Stimulated activated naive CD4-positive, alpha-beta T cell (primary cell): Measurements from ENCODE around the gene CD300H.

Experiments
- DNase-seq, 6 experiments: peaks; one replicate each; lab custom pipeline; 2025; lab: John Stamatoyannopoulos, UW

Gene CD300H

DNA sequence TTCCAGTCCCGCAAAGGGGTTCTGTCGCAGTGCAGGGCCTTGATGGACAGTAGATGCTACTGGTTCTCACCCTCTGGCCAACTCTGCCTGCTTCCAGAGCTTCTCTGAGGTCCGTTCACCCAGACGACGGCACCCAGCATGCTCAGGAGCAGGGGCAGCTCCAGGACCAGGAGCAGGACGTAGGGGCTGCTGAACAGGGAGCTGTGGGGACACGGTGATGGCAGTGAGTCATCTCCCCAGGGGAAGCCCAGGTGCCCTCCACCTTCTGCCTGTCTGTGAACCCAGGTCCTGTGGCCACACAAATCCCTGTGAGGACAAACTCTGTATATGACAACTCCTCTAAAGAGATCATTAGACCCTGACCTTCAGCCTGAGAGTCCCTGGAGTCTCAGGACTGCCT, 18.0 kb downstream of the CD300H start:
- DNase-seq = no peak

DNA sequence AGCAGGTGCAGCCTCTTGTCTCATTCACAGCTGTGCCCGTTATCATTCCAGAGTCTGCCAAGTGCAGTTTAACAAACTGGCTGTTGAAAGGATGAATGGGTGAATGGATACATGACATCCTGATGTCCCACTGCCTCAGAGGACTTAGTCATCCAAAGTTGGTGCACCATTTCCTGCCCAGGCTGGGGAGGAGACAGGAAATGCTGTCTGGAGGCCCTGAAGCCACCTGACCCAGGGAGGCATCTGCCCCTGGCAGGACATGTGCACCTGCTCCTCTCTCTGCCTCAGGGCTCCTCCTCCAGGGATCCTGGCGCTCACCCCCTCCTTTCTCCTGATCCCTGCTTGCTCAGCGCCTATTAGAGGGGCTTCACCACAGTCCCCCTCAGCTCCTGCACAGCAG, 19.6 kb downstream of the CD300H start:
- no peak for DNase-seq

DNA sequence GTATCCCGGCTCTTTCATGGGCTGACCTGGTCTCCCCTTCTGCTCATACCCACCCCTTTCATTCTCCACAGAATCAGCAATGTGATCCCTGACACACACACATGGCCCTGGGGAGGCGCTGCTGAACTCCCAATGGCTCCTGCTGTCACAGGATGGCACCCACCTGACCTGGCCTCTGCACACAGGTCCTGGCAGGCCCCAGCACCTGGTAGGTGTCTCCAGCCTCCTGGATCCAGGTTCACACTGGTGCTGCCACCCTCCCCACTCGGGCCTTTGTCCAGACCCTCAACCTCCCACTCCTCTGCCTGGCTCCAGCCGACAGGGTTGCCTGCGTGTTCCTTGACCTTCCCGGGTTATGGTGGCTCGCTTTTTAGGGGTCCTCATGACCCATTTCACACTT, 20.0 kb downstream of the CD300H start:
- no peak for DNase-seq

DNA sequence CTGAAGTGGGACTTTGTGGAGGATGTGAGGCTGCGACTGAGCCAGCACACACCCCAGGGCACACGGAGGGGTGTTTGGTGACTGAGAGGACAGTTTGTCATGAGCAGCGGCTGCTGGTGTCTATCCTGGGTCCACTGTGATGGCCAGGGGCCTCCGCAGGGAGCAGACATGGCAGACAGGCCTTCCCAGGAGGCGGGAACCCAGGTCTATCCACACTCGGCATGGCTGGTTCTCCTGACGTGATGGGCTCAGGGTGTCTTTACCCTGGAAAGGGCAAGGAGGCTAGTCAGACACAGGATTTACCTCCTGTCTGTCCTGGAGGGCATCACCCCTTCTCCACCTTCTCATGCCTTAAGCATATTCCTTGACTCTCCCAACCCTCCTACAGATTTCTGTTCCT, 20.7 kb downstream of the CD300H start:
- DNase-seq = no peak

DNA sequence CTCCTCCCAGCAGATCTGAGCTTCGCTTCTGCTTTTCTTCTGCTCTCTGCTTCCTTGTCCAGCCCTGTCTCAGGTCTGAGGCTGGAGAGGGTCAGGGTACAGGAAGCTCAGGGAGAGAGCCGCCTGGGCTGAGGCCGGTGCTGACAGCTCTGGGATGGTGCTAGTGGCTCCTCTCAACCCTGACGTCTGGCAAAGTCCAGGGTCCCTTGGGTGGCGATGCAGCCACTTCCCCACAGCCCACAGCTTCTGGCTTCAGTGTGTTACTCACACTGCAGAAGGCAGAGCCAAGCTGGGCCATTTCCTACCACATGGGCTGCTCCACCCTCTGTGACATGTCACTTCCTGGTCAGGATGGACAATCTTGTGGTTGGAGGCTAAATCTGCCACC, 21.5 kb downstream of the CD300H start, which contains the start of gene CD300C:
Gene CD300C (minus strand): TSS at position 273 of the 388 bp plus-strand sequence. CDS start 333 bp downstream, outside the sequence.
- no peak for DNase-seq

DNA sequence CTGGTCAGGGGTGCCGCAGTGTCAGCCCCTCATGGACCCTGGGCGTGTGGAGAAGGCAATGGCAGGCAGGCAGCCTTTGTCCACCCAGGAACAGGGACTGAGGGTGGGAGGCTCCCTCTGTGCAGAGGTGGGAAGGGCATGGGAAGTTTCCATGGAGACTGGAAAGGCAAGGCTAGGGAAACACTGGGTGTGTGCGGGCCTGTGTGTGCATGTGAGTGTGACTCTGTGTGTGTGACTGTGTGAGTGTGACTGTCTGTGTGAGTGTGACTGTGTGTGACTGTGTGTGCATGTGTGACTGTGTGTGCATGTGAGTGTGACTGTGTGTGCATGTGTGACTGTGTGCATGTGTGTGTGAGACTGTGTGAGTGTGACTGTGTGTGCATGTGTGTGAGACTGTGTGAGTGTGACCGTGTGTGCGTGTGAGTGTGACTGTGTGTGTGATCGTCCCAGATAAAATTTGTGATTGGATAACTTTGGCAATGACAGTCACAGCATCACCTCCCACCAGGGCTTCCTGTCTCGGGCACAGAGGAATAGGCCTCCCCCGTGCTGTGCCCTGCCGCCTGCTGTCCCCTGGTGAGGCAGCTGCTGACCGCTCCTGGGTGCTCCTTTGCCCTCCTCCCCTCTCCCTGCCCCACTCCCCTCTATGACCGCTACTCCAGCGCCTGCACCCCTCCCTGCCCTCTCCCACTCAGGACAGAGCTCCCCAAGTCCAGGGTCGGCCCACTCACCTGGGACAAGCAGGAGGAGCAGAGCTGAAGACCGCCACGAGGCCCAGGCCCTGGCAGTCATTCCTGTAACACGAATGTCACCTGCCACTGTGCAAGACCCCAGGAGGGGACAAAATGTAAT, 22.1 kb downstream of the CD300H start:
- no peak for DNase-seq

DNA sequence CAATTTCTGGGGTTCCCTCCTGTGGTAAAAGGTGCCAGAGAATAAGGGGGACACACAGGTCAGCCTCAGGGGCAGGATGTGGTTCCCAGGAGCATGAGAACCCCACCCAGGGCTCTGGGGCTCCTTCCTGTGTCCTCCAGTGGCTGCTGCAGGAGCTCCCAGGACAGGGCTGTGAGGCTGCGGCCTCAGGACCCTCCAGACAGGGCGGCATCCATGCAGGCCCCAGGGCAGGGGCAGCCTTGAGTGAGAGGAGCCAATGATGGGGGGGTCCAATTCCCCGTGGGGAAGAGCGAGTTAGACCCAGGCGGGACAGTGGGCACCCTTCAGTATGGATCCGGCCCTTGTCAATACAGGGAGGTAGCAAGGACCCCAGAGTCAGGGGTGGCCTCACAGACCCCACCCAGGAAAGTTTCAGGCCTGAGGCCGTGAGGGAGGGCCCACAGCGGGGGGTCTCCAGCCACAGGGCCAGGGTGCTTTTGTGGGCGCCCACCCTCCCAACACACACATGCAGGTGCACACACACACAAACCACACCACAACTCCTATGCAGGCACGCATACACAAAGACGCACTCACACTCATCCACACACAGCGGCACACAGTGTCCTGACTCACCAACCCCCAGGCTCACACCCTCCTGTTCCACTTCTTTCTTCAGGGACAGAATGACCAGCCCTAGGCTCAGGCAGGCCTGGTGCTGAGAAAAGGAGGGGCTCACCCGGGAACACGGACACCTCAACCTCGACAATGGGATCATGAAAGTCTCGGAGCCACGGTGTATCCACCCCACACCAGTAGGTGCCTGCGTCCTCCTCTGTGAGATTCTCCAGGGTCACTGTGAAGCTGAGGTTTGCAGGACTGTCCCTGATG, 23.2 kb downstream of the CD300H start:
- DNase-seq = no peak

DNA sequence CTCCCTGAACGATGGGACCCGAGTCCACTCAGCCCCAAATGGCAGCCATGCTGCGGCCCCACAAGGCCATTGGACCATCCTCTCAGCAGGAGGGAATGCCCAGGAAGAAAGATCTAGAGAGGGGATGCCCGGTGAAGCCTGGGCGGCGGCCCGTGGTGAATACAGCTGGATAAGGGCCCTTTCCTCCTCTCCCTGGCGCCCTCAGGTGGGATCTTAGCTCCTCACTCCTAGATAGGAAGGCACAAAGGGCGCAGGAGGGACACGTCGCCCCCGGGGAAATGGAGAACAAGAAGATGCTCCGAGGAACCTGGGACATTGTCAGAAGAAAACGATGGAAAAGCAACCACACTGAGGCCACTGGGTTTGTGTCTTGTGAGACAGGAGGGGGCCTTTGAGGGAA, 23.9 kb downstream of the CD300H start:
- DNase-seq = no peak

DNA sequence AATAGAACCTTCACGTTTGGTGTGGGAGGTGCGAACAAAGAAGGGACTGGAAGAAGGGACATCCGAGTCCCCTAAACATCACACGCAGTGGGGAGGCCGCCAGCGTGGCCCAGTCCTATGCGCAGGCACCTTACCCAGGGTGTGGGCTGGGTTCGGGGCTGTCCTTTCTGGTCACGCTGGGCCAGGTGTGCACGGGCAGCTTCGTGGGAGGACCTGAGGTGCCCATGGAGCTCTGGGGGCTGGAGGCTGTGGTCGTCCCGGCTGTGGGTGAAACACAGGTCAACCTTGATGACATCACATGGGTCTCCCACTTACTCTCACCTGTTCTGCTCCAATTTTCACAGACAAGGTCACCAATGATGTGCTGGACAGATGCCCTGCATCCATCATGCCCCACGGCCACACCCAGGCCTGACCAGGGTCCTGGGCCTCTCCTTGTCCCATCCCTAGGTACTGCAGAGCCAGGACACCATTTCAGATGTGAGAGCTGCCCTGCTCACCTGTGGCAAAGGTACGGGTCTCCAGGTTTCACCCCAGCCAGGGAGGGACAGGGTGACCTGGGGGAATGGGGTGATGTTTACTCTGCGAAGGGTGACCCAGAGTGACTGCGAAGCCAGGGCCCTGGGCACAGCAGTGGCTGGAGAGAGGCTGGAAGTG, 24.5 kb downstream of the CD300H start:
- DNase-seq = no peak

DNA sequence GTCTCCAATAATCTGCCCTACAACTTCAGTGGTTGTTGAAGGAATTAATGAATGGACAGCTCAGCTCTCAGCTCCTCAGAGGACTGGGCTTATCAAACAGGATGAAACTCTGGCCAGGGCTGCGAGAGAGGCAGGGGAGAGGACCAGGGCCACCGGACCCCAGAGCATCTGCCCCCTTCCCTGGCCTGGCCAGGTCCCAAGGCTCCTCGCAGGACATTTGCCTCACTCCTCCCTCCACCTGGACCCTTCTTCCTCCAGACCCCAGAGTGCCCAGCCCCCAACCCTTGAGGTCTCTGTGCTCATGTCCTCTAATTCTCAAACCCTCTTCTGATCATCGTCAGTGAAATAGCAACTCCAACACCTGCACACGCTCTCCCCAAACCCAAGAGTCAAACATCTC, 25.1 kb downstream of the CD300H start:
- no peak for DNase-seq

DNA sequence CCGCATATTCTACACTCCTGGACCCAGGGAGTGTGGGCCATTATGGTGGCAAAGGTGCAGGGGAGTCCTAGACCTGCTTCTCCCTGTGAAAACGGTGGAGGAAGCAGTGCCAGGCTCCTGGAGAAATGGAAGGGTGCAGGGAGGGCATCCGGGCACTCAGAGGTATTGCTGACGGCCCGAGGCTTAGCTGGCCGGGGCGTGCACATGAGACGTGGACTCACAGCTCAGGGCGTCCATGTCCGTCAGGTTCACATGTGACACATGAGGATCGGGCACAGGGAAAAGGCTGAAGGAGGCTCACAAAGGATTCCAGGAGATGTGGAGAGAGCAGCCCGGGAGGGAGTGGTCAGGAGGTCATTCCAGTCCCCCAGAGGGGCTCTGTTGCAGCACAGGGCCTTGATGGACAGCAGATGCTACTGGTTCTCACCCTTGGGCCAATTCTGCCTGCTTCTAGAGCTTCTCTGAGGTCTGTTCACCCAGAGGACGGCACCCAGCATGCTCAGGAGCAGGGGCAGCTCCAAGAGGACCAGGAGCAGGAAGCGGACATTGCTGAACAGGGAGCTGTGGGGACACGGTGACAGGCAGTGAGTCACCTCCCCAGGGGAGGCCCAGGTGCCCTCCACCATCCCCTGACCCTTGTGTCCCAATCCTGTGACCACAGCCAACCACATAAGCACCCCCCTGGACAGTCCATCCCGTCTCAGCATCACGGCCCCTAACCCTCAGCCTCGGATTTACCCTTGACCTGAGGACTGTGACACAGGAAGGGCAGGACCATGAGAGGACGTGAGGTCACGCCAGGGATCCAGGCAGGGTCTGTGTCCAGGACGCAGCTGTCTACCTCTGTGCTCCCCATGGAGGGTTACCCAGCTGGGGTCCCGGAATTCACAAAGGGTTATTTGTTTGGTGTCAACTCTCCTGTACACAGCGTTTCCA, 25.9 kb downstream of the CD300H start:
- no peak for DNase-seq

DNA sequence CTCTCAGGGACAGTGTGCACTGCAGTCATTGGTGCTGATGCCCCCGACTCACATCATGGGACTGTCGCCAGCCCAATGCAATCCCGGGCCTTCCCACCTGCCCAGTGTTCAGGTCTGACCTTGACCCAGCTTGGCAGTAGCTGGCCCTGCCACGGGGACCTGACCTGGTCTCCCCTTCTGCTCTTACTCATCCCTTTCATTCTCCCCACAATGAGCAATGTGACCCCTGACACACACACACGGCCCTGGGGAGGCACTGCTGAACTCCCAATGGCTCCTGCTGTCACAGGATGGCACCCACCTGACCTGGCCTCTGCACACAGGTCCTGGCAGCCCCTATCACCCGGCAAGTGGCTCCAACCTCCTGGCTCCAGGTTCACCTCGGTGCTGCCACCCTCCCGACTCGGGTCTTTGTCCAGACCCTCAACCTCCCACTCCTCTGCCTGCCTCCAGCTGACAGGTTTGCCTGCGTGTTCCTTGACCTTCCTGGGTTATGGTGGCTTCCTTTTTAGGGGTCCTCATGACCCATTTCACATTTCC, 28.0 kb downstream of the CD300H start:
- no peak for DNase-seq

DNA sequence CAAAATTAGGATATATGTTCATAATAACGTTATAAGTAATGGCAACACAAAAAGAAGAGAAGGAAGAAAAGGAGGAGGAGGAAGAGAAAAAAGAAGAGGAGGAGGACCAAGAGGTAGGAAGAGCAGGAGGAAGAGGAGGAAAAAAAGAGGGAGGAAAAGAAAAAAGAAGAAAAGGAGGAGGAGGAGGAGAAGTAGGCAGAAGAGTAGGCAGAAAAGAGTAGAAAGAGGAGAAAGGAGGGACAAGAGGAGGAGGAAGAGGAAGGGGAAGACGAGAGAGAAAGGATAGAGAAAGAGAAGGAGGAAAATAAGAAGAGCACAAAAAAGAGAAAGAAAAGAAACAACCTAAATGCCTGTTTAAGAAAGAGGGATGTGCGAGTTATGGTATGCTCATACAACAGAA, 30.4 kb downstream of the CD300H start:
- no peak for DNase-seq

DNA sequence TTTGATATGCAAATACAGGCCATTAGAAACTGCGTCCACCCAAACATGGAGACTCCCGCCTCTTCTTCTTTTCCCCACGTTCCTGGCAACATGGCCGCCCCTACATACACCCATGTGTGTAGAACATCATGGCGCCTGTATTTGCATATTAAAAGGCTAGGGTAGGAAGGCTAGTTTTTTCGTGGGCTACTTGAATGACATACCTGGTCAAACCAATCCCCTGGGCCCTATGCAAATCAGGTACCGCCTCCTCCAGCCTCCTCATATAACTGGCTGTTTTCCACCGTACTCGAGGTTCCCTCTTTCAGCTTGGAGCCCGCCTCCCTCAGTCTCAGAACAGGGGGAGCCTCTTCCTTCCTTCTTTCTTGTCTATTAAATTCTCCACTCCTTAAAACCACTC, 35.2 kb downstream of the CD300H start:
- no peak for DNase-seq

DNA sequence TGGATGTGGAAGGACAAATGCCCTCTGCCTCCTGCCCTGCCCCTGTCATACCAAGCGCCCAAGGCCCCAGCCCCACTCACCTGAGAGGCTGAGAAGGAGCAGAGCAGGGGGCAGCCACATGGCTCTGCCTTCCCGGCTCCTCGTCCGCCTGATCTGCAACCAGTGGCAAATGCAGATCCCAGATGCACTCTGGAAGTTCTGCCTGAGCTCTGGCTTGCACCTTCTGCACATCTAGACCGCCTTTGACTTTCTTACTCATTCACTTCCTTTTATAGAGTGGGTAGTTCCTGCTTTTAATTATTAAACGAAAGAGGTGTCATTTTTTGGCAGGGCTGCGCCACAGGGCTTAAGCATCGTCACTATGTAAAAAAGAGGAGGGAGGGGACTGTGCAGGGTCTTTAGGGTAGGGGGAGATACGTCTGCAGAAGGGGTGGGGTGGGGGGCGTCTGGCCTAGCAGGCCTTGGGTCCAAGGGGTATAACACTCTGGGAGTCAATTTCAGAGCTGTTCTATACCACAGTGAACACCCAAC, 36.0 kb downstream of the CD300H start, which contains the start of gene CD300LB:
Gene CD300LB (minus strand): TSS at position 245 of the 531 bp plus-strand sequence. CDS start 125 bp downstream, at position 120.
- no peak for DNase-seq

DNA sequence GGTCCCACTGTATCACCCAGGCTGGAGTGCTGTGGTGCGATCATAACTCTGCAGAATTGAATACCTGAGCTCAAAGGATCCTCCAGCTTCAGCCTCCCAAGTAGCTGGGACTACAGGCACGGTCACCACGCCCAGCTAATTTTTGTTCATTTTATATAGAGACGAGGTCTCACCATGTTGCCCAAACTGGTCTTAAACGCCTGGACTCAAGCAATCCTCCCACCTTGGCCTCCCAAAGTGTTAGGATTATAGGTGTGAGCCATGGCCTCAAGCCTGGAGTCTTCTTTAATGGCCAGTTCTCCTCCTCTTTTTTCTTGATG, 36.5 kb downstream of the CD300H start:
- DNase-seq = no peak

DNA sequence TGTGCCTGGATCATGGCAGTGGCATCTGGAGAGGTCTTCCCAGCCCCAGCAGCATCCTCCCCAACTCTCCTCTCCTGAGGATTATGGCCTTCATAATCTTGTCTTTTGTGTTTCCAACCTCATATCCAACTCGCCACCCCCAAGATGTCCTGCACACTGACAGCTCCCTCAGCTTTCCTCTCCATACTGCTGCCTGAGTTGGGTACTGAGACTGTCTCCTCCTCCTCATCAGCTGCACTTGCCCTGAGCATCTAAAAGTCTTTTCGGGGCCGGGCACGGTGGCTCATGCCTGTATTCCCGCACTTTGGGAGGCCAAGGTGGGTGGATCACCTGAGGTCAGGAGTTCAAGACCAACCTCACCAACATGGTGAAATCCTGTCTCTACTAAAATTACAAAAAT, 38.1 kb downstream of the CD300H start:
- no peak for DNase-seq

DNA sequence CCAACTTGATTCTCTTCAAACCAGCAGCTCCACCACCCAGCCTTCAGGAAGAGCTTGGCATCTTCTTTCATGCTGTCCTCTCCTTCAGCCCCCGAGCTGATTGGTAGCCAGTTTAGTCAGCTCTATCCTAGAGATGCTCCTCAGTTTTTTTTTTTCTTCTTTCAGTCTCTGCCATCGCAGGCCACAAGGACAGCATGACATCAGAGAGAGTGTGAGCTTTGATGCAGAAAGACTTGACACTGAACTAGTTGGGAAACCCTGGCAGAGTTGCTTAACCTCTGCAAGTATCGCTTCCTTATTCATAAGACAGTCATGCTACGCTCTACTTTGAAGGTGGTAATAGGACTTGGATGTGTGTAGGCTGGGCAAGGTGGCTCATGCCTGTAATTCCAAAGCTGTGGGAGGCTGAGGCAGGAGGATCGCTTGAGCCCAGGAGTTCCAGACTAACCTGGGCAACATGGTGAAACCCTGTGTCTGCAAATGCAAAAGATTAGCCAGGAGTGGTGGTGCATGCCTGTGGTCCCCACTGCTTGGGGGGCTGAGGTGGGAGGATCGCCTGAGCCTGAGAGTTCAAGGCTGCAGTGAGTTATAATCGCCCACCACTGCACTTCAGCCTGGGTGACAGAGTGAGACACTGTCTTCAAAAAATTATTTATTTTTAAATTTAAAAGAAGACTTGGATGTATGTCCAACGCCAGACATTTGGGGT, 38.7 kb downstream of the CD300H start:
- DNase-seq = no peak

DNA sequence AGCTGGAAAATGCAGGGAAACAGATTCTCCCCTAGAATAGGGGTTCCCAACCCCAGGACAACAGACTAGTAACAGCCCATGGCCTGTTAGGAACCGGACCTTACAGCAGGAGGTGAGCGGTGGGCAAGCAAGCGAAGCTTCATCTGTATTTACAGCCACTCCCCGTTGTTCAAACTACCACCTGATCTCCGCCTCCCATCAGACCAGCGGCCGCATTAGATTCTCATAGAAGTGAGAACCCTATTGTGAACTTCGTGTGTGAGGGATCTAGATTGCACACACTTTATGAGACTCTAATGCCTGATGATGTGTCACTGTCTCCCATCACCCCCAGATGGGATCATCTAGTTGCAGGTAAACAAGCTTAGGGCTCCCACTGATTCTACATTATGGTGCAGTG, 39.6 kb downstream of the CD300H start:
- no peak for DNase-seq

DNA sequence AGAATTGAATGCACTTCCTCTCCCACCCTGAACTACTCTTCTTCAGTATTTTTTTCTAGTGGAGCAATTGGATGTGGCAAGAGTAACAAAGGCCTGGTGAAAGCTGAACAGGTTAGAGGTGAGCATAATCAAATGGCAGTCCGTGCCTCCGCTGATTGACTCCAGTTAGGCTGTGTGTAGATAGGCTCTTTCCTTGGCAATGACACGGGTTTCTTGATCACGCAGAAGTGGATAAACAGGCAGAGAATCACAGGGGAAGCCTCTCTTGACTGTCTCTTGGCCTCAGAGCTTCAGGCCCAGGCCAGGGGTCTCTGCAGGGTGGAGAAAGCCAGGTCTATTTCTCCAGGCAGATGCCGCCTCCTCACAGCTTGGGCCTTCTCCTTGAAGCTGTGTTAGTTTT, 40.2 kb downstream of the CD300H start:
- no peak for DNase-seq
